MCF 10A (cell line): ENCODE data around the gene P4HA2. TPM values are rescaled to one million over a fixed set of nuclear protein-coding genes. Genes with fewer than 3 reads are reported as not detected.

Source experiments
- BruUV-seq: library from RNA; stranded (reverse); fragments of 400-500 nt; replicated peaks from 2 replicates; lab custom pipeline; 2021; lab: Mats Ljungman, UMichigan
- CTCF ChIA-PET: fragments of 300-600 bp; sonication (Branson Sonifier 250); formaldehyde crosslinking; extraction: SDS; loops from one replicate; lab custom pipeline; 2021; ENCODE audit warnings: antibody characterized with exemption, inconsistent platforms; lab: Yijun Ruan, JAX
- POLR2A ChIA-PET: fragments of 300-600, 350-650 bp; sonication (Branson Sonifier 250); formaldehyde crosslinking; extraction: SDS; loops from one replicate; lab custom pipeline; 2020; ENCODE audit warnings: antibody characterized with exemption, inconsistent platforms; lab: Yijun Ruan, JAX
- DNase-seq: peaks from one replicate; pipeline ENCODE4 v3.0.0-alpha.2; 2018; ENCODE audit not compliant: unreplicated experiment
- H3K27ac Mint-ChIP-seq: one replicate; pipeline ENCODE4 v1.8.0; 2022; ENCODE audit warnings: mild to moderate bottlenecking, low read depth, mixed read lengths; ENCODE audit not compliant: unreplicated experiment
- H3K27me3 Mint-ChIP-seq: one replicate; pipeline ENCODE4 v1.8.0; 2022; ENCODE audit warnings: mixed read lengths; ENCODE audit not compliant: insufficient read depth, unreplicated experiment
- H3K36me3 Mint-ChIP-seq: one replicate; pipeline ENCODE4 v1.8.0; 2022; ENCODE audit warnings: mild to moderate bottlenecking, moderate library complexity, mixed read lengths; ENCODE audit not compliant: insufficient read depth, unreplicated experiment
- H3K4me1 Mint-ChIP-seq: one replicate; pipeline ENCODE4 v1.8.0; 2022; ENCODE audit warnings: mixed read lengths; ENCODE audit not compliant: insufficient read depth, unreplicated experiment
- H3K4me3 Mint-ChIP-seq: one replicate; pipeline ENCODE4 v1.8.0; 2022; ENCODE audit warnings: mild to moderate bottlenecking, moderate library complexity, mixed read lengths; ENCODE audit not compliant: unreplicated experiment
- H3K9me3 Mint-ChIP-seq: one replicate; pipeline ENCODE4 v1.8.0; 2022; ENCODE audit warnings: mixed read lengths; ENCODE audit not compliant: unreplicated experiment
- intact Hi-C: fragments of 100-400 bp; cut with micrococcal nuclease; formaldehyde crosslinking; loops from 2 replicates; pipeline ENCODE4 v1.14.1; 2022
- total RNA-seq: library from RNA; stranded (reverse); gene quantifications from 2 replicates; pipeline ENCODE4 v1.2.3, GENCODE V29; 2022
- TF ChIP-seq, protein P1 (sequence below): fragments of 200-600 bp; IDR thresholded peaks from one replicate; pipeline ENCODE4 v1.8.0; 2022; ENCODE audit warnings: antibody characterized with exemption, mild to moderate bottlenecking; ENCODE audit not compliant: unreplicated experiment

P4HA2 gene
- total RNA-seq, 1 experiment from 2014 or later = 53.1 TPM

- Mint-ChIP-seq H3K27ac (peak overlapping the region; percentile 98), H3K36me3 (peaks cover 48% of the 10 kb centered on the region), H3K27me3 (no peaks in the 10 kb centered on the region), H3K4me3 (no peak overlapping the region), H3K9me3 (no peaks in the 10 kb centered on the region), H3K4me1 (peaks cover 54% of the 10 kb centered on the region)
- CTCF ChIA-PET = interaction anchor here (0.6 to 6.3 kb wide), 11 partner anchors 13 to 235 kb away, joined by 3 to 53 read pairs (median 3); no protein-coding TSS in a partner anchor
- intact Hi-C loops = loop anchor here (2.0 kb wide), 2 partner anchors 29 to 85 kb away; partner anchors contain the start of gene SLC22A4
- BruUV-seq = TSS peak; percentile 85
- peak; percentile 89 for DNase-seq
- POLR2A ChIA-PET = interaction anchor here (0.7 to 1.2 kb wide), 4 partner anchors 10 to 51 kb away, joined by 3 to 4 read pairs (median 3); partner anchors contain the start of gene SLC22A4
- TF ChIP-seq, protein P1, sequence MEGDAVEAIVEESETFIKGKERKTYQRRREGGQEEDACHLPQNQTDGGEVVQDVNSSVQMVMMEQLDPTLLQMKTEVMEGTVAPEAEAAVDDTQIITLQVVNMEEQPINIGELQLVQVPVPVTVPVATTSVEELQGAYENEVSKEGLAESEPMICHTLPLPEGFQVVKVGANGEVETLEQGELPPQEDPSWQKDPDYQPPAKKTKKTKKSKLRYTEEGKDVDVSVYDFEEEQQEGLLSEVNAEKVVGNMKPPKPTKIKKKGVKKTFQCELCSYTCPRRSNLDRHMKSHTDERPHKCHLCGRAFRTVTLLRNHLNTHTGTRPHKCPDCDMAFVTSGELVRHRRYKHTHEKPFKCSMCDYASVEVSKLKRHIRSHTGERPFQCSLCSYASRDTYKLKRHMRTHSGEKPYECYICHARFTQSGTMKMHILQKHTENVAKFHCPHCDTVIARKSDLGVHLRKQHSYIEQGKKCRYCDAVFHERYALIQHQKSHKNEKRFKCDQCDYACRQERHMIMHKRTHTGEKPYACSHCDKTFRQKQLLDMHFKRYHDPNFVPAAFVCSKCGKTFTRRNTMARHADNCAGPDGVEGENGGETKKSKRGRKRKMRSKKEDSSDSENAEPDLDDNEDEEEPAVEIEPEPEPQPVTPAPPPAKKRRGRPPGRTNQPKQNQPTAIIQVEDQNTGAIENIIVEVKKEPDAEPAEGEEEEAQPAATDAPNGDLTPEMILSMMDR = no peak
Measured at GRCh38 chr5:132265336-132266030, 37.8 kb upstream of the P4HA2 start.

- Mint-ChIP-seq H3K36me3 (peaks cover 48% of the 10 kb centered on the region), H3K4me3 (no peak overlapping the region), H3K9me3 (no peaks in the 10 kb centered on the region), H3K27me3 (no peaks in the 10 kb centered on the region), H3K4me1 (peaks cover 61% of the 10 kb centered on the region), H3K27ac (peak overlapping the region; percentile 98)
- ChIA-PET POLR2A (interaction anchor here (0.6 to 1.2 kb wide), 4 partner anchors 11 to 40 kb away, joined by 3 to 4 read pairs (median 3); partner anchors contain the start of gene SLC22A4), CTCF (interaction anchor here (0.6 to 6.3 kb wide), 10 partner anchors 8 to 236 kb away, joined by 3 to 53 read pairs (median 4); partner anchors contain the start of gene P4HA2)
- DNase-seq = no peak
- BruUV-seq = no TSS peak
- TF ChIP-seq, protein P1 = no peak
- intact Hi-C loops = loop anchor here (2.0 kb wide), 2 partner anchors 30 to 84 kb away; partner anchors contain the start of gene SLC22A4
Measured at GRCh38 chr5:132264546-132265335, 37.1 kb upstream of the P4HA2 start.

DNA sequence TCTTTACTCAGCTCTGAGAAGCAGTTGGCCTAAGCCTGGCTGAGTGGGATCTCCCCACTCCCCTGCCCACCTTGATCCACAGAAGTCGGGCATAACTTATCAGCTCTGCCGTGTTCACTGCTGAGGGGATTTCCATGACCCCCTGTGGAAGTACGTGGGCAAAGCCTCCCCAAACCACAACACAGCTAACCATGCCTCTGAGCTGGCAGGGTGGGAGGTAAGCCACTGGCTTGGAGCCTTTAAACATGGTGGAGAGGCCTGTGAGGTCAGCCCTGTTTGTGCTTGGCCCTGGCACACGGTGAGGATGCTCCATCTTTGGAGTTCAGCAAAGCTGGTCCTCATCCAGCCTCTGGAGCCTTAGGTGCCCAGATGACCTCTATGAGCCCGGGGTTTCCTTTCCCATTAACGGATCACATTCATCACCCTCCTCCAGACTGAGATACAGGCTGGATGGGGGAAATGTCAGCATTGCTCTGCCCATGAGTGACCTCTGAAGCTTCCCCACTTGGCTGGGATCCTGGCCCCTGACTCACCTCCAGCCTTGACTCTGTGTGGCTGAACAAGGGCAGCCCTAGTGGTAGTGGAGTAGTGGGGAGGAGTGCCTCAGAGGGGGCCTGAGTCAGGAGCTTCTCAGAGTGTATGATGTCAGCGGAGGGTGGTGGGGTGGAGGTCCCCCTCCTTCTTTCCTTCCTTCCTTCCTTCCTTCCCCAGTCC, 36.1 kb upstream of the P4HA2 start:
- intact Hi-C loops = loop anchor here (2.0 kb wide), 2 partner anchors 31 to 83 kb away; partner anchors contain the start of gene SLC22A4
- Mint-ChIP-seq H3K27ac (peak overlapping the region; percentile 98), H3K4me1 (peaks cover 70% of the 10 kb centered on the region), H3K36me3 (peaks cover 48% of the 10 kb centered on the region), H3K4me3 (no peak overlapping the region), H3K9me3 (no peaks in the 10 kb centered on the region), H3K27me3 (no peaks in the 10 kb centered on the region)
- ChIA-PET POLR2A (interaction anchor here (0.6 to 1.2 kb wide), 6 partner anchors 9 to 234 kb away, joined by 3 to 4 read pairs (median 3); partner anchors contain the start of gene SLC22A4), CTCF (interaction anchor here (0.7 to 6.3 kb wide), 11 partner anchors 9 to 262 kb away, joined by 3 to 53 read pairs (median 5); partner anchors contain the start of gene P4HA2)
- peak; percentile 91 for DNase-seq
- no TSS peak for BruUV-seq
- TF ChIP-seq, protein P1 = no peak
